NK-92 (cell line): Measurements from ENCODE around the gene CDHR1.

ENCODE experiments used
- DNase-seq: peaks from one replicate; lab custom pipeline; 2025; ENCODE audit not compliant: unreplicated experiment; lab: John Stamatoyannopoulos, UW

The CDHR1 gene

GRCh38 chr10:84226616-84227015 is 32.3 kb downstream of the CDHR1 start:
- no peak for DNase-seq

GRCh38 chr10:84227810-84228209 is 33.5 kb downstream of the CDHR1 start:
- DNase-seq: no peak

- no peak for DNase-seq
These were observed 36.0 kb downstream of the CDHR1 start for GRCh38 chr10:84230359-84230758.

GRCh38 chr10:84232376-84232775 is 38.0 kb downstream of the CDHR1 start:
- no peak for DNase-seq

- no peak for DNase-seq
These were observed 39.6 kb downstream of the CDHR1 start for GRCh38 chr10:84233940-84234339.

GRCh38 chr10:84234479-84234878 is 40.1 kb downstream of the CDHR1 start:
- no peak for DNase-seq

GRCh38 chr10:84235096-84235495 is 40.8 kb downstream of the CDHR1 start:
- DNase-seq: no peak

GRCh38 chr10:84236807-84237198 is 42.5 kb downstream of the CDHR1 start:
- DNase-seq: no peak

GRCh38 chr10:84237199-84238051 is 43.1 kb downstream of the CDHR1 start:
- no peak for DNase-seq

- no peak for DNase-seq
These were observed 44.6 kb downstream of the CDHR1 start for GRCh38 chr10:84238909-84239308.

- no peak for DNase-seq
These were observed 47.0 kb downstream of the CDHR1 start, which contains the start of gene LRIT1 for GRCh38 chr10:84241185-84241790. LRIT1 (minus strand) TSS chr10:84241546; CDS start chr10:84241439, 107 bp downstream.

- DNase-seq: no peak
These were observed 49.4 kb downstream of the CDHR1 start for GRCh38 chr10:84243759-84244158.

- no peak for DNase-seq
These were observed 50.4 kb downstream of the CDHR1 start, which contains the start of gene RGR for GRCh38 chr10:84244651-84245270. RGR (plus strand) TSS chr10:84245053; CDS start chr10:84245091, 38 bp downstream.

- no peak for DNase-seq
These were observed 53.2 kb downstream of the CDHR1 start for GRCh38 chr10:84247496-84247895.

- DNase-seq: no peak
These were observed 54.5 kb downstream of the CDHR1 start for GRCh38 chr10:84248794-84249193.

- DNase-seq: no peak
These were observed 60.5 kb downstream of the CDHR1 start for GRCh38 chr10:84254552-84255478.

GRCh38 chr10:84256510-84257342 is 62.4 kb downstream of the CDHR1 start:
- DNase-seq: no peak

GRCh38 chr10:84257343-84258020 is 63.1 kb downstream of the CDHR1 start:
- no peak for DNase-seq

- DNase-seq: no peak
These were observed 63.8 kb downstream of the CDHR1 start for GRCh38 chr10:84258034-84258695.
